H9 (cell line): ENCODE results near the gene SNUPN. TPM values are rescaled to one million over a fixed set of nuclear protein-coding genes. Genes with fewer than 3 reads are reported as not detected.

ENCODE experiments used
- DNase-seq: peaks from one replicate; pipeline ENCODE4 v3.0.0-alpha.2; 2017
- H2AFZ ChIP-seq: one replicate; pipeline ENCODE4 v1.6.1; 2013; ENCODE audit warnings: mild to moderate bottlenecking, low read length, control low read depth, moderate library complexity
- H2AK5ac ChIP-seq: 2 replicates; pipeline ENCODE4 v1.6.1; 2013; ENCODE audit warnings: low read length, control low read depth, mixed read lengths; ENCODE audit not compliant: insufficient read length
- H2BK120ac ChIP-seq: one replicate; pipeline ENCODE4 v1.6.1; 2013; ENCODE audit warnings: low read depth, mild to moderate bottlenecking, low read length, control low read depth, inconsistent platforms; ENCODE audit not compliant: poor library complexity, severe bottlenecking
- H2BK12ac ChIP-seq: 2 replicates; pipeline ENCODE4 v1.6.1; 2013; ENCODE audit warnings: low read length, control low read depth, mixed read lengths, low read depth; ENCODE audit not compliant: insufficient read length
- H2BK15ac ChIP-seq: 2 replicates; pipeline ENCODE4 v1.6.1; 2013; ENCODE audit warnings: low read depth, low read length, control low read depth
- H2BK20ac ChIP-seq: one replicate; pipeline ENCODE4 v1.6.1; 2013; ENCODE audit warnings: low read depth, mild to moderate bottlenecking, low read length, control low read depth, inconsistent platforms; ENCODE audit not compliant: poor library complexity, severe bottlenecking
- H2BK5ac ChIP-seq: 2 replicates; pipeline ENCODE4 v1.6.1; 2013; ENCODE audit warnings: low read length, control low read depth, mixed read lengths; ENCODE audit not compliant: insufficient read length
- H3K14ac ChIP-seq: 2 replicates; pipeline ENCODE4 v1.6.1; 2013; ENCODE audit warnings: low read length, control low read depth; ENCODE audit not compliant: insufficient read depth
- H3K18ac ChIP-seq: 2 replicates; pipeline ENCODE4 v1.6.1; 2013; ENCODE audit warnings: low read depth, mild to moderate bottlenecking, mixed read lengths, low read length, control low read depth; ENCODE audit not compliant: insufficient read length
- H3K23ac ChIP-seq: 2 replicates; pipeline ENCODE4 v1.6.1; 2013; ENCODE audit warnings: low read length, control low read depth, mixed read lengths, low read depth; ENCODE audit not compliant: insufficient read length
- H3K23me2 ChIP-seq: 2 replicates; pipeline ENCODE4 v1.6.1; 2013; ENCODE audit warnings: low read depth, mild to moderate bottlenecking, mixed read lengths, low read length, control low read depth; ENCODE audit not compliant: insufficient read length, poor library complexity, severe bottlenecking
- H3K27ac ChIP-seq: 2 replicates; pipeline ENCODE4 v1.5.1; 2013; ENCODE audit warnings: low read length, control low read depth, mixed read lengths, low read depth; ENCODE audit not compliant: insufficient read length
- H3K27me3 ChIP-seq: 2 replicates; pipeline ENCODE4 v1.6.1; 2013; ENCODE audit warnings: low read length, control low read depth, inconsistent platforms; ENCODE audit not compliant: insufficient read depth
- H3K4ac ChIP-seq: 2 replicates; pipeline ENCODE4 v1.6.1; 2013; ENCODE audit warnings: low read depth, mild to moderate bottlenecking, control low read depth, inconsistent platforms, low read length, moderate library complexity
- H3K4me1 ChIP-seq: 2 replicates; pipeline ENCODE4 v1.6.1; 2013; ENCODE audit warnings: low read length, control low read depth, inconsistent platforms; ENCODE audit not compliant: insufficient read depth
- H3K4me2 ChIP-seq: 2 replicates; pipeline ENCODE4 v1.6.1; 2013; ENCODE audit warnings: low read length, control low read depth, mixed read lengths; ENCODE audit not compliant: insufficient read length, insufficient read depth
- H3K56ac ChIP-seq: 2 replicates; pipeline ENCODE4 v1.6.1; 2013; ENCODE audit warnings: low read depth, mild to moderate bottlenecking, mixed read lengths, low read length, control low read depth; ENCODE audit not compliant: insufficient read length
- H3K79me1 ChIP-seq: 2 replicates; pipeline ENCODE4 v1.6.1; 2013; ENCODE audit warnings: low read depth, mild to moderate bottlenecking, moderate library complexity, low read length, control low read depth, inconsistent platforms; ENCODE audit not compliant: insufficient read depth, poor library complexity, severe bottlenecking
- H3K79me2 ChIP-seq: 2 replicates; pipeline ENCODE4 v1.6.1; 2013; ENCODE audit warnings: low read length, control low read depth, inconsistent platforms; ENCODE audit not compliant: insufficient read depth
- H3K9ac ChIP-seq: 2 replicates; pipeline ENCODE4 v1.6.1; 2013; ENCODE audit warnings: low read length, control low read depth, mixed read lengths; ENCODE audit not compliant: insufficient read length; ENCODE audit errors: extremely low read depth
- H3K9me3 ChIP-seq: one replicate; pipeline ENCODE4 v1.6.1; 2013; ENCODE audit warnings: low read depth, low read length, inconsistent platforms; ENCODE audit not compliant: control insufficient read depth
- H3T11ph ChIP-seq: one replicate; pipeline ENCODE4 v1.6.1; 2013; ENCODE audit warnings: mild to moderate bottlenecking, low read length, control low read depth, inconsistent platforms
- H4K20me1 ChIP-seq: one replicate; pipeline ENCODE4 v1.6.1; 2013; ENCODE audit not compliant: control insufficient read depth, insufficient read length, insufficient read depth
- H4K5ac ChIP-seq: 2 replicates; pipeline ENCODE4 v1.6.1; 2013; ENCODE audit warnings: low read depth, mild to moderate bottlenecking, mixed read lengths, low read length, control low read depth; ENCODE audit not compliant: insufficient read length
- H4K8ac ChIP-seq: replicated peaks from 2 replicates; pipeline ENCODE4 v1.6.1; 2013; ENCODE audit warnings: low read length, control low read depth, mixed read lengths, low read depth; ENCODE audit not compliant: insufficient read length
- H4K91ac ChIP-seq: 2 replicates; pipeline ENCODE4 v1.6.1; 2013; ENCODE audit warnings: low read depth, mild to moderate bottlenecking, moderate library complexity, mixed read lengths, low read length, control low read depth; ENCODE audit not compliant: insufficient read length
- H3K27ac Mint-ChIP-seq, 3 experiments: 2 replicates in 2 of 3; 3 replicates in 1 of 3; pipeline ENCODE4 v1.8.0; 2020 to 2021; ENCODE audit warnings: mixed read lengths in 3 of 3, mild to moderate bottlenecking in 1 of 3, moderate library complexity in 1 of 3
- H3K27me3 Mint-ChIP-seq: 2 replicates; pipeline ENCODE4 v1.8.0; 2021; ENCODE audit warnings: low read depth, mild to moderate bottlenecking, moderate library complexity, mixed read lengths
- H3K36me3 Mint-ChIP-seq, 3 experiments: 2 replicates in 2 of 3; 3 replicates in 1 of 3; pipeline ENCODE4 v1.8.0; 2020 to 2021; ENCODE audit warnings: low read depth in 3 of 3, mixed read lengths in 3 of 3; ENCODE audit not compliant: insufficient read depth in 1 of 3
- H3K4me1 Mint-ChIP-seq, 2 experiments: 2 replicates each; pipeline ENCODE4 v1.8.0; 2020; ENCODE audit warnings: mixed read lengths in 2 of 2
- H3K4me3 Mint-ChIP-seq, 2 experiments: 2 replicates in 1 of 2; 3 replicates in 1 of 2; pipeline ENCODE4 v1.8.0; 2020 to 2021; ENCODE audit warnings: mild to moderate bottlenecking in 2 of 2, mixed read lengths in 2 of 2, moderate library complexity in 1 of 2
- H3K9me3 Mint-ChIP-seq, 2 experiments: 2 replicates in 1 of 2; 3 replicates in 1 of 2; pipeline ENCODE4 v1.8.0; 2020; ENCODE audit warnings: mild to moderate bottlenecking in 2 of 2, mixed read lengths in 2 of 2, moderate library complexity in 1 of 2
- CTCF ChIP-seq: fragments of 200-600 bp; sonication (generic); conservative IDR thresholded peaks from 3 replicates; pipeline ENCODE4 v1.8.0; 2021; ENCODE audit warnings: antibody characterized with exemption, mild to moderate bottlenecking
- WGBS: extraction: QIAGEN DNeasy Blood & Tissue Kit; methylation state at CpG from one replicate; pipeline ENCODE4 v1.1.7; 2013; ENCODE audit warnings: missing lambda C conversion rate, low lambda C conversion rate, mixed read lengths; ENCODE audit not compliant: insufficient read length; ENCODE audit errors: extremely low coverage; 5-methylcytosine and 5-hydroxymethylcytosine counted together
- total RNA-seq: library from RNA; stranded (reverse); gene quantifications from 2 replicates; pipeline ENCODE4 v1.2.1, GENCODE V29; 2021

Gene SNUPN
- total RNA-seq, 1 experiment from 2014 or later = 32.7 TPM

- H4K5ac ChIP-seq = no peak within 1 kb of the TSS
Measured at GRCh38 chr15:75578948-75579920, 46.3 kb downstream of the SNUPN start, which contains the start of gene PTPN9. Gene PTPN9, minus strand, starts transcription at chr15:75579315. Its CDS starts 539 bp downstream, at chr15:75578776.

More at GRCh38 chr15:75578948-75579920, 46.3 kb downstream of the SNUPN start, which contains the start of gene PTPN9:
- Mint-ChIP-seq H3K9me3 (no peaks in the 10 kb centered on the region), H3K4me3 (peak within 1 kb of the TSS; percentile 91 to 99), H3K36me3 (peaks cover 0 to 2% (median 1%) of the 10 kb centered on the region in 3 experiments; a peak in 2 of 7 replicates), H3K4me1 (peaks cover 21 to 24% of the 10 kb centered on the region in 2 experiments), H3K27ac (peak within 1 kb of the TSS; percentile 5 to 97 (median 96)), H3K27me3 (no peaks in the 10 kb centered on the region)
- peak within 1 kb of the TSS; percentile 83 for H3K14ac ChIP-seq
- WGBS = no CpG with 5 or more reads among the region's 78 CpGs
- no peak within 1 kb of the TSS for H3K56ac ChIP-seq
- H3K18ac ChIP-seq = peak within 1 kb of the TSS; percentile 53
- H3T11ph ChIP-seq = no peak within 1 kb of the TSS
- H3K27me3 ChIP-seq = no peaks in the 10 kb centered on the region
- H3K9ac ChIP-seq = peak within 1 kb of the TSS; percentile 83
- H3K4me1 ChIP-seq = no peaks in the 10 kb centered on the region; the same call in 1 of the 2 replicates
- H3K79me2 ChIP-seq = peaks cover 16% of the 10 kb centered on the region; the same call in 1 of the 2 replicates
- H2BK12ac ChIP-seq = no peak within 1 kb of the TSS
- H4K20me1 ChIP-seq = no peaks in the 10 kb centered on the region
- peak; percentile 93 for DNase-seq
- H2AFZ ChIP-seq = no peak within 1 kb of the TSS
- H3K4me2 ChIP-seq = peak within 1 kb of the TSS; percentile 79
- peaks cover 10% of the 10 kb centered on the region for H3K23me2 ChIP-seq
- peaks cover under 1% of the 10 kb centered on the region for H3K79me1 ChIP-seq
- H3K23ac ChIP-seq = no peak within 1 kb of the TSS
- H2BK20ac ChIP-seq = no peak within 1 kb of the TSS
- no peak within 1 kb of the TSS for H2AK5ac ChIP-seq
- no peak within 1 kb of the TSS for H2BK120ac ChIP-seq
- H4K8ac ChIP-seq = no peak within 1 kb of the TSS
- H3K27ac ChIP-seq = peak within 1 kb of the TSS; percentile 13
- no peaks in the 10 kb centered on the region for H3K9me3 ChIP-seq
- TF ChIP-seq CTCF = peak; percentile 65
- no peak within 1 kb of the TSS; the same call in 1 of the 2 replicates for H3K4ac ChIP-seq
- H2BK15ac ChIP-seq = no peak within 1 kb of the TSS
- H4K91ac ChIP-seq = no peak within 1 kb of the TSS
- H2BK5ac ChIP-seq = no peak within 1 kb of the TSS
